Motor neuron (in vitro differentiated cells): ENCODE results near the gene UCP2. TPM values are rescaled to one million over a fixed set of nuclear protein-coding genes. Genes with fewer than 3 reads are reported as not detected.
"Not testable (repeated sequence)": the region's sequence is repeated elsewhere in the genome, so short reads cannot be mapped to it uniquely, and the experiment has no call there.

Experiments
- ATAC-seq, 8 experiments: fragments of 200-7000 bp; cut with Tn5 transposase; replicated peaks in 6 of 8; 2 replicates each; pipeline ENCODE4 v1.8.0; 2021; ENCODE audit warnings: mild to moderate bottlenecking in 8 of 8, moderate library complexity in 8 of 8
- H3K27ac ChIP-seq, 2 donors: fragments of 250-450 bp; sonication (Bioruptor Pico); 2 replicates each; pipeline ENCODE4 v1.9.0; 2021; ENCODE audit warnings: antibody characterized with exemption in 2 of 2, mild to moderate bottlenecking in 2 of 2, moderate library complexity in 1 of 2
- H3K4me1 ChIP-seq, 2 donors: fragments of 250-450 bp; sonication (Bioruptor Pico); replicated peaks in 1 of 2; 2 replicates each; pipeline ENCODE4 v1.6.1; 2021; ENCODE audit warnings: antibody characterized with exemption in 2 of 2, mild to moderate bottlenecking in 2 of 2, moderate library complexity in 1 of 2
- H3K4me3 ChIP-seq, 5 donors: fragments of 250-450 bp; sonication (Bioruptor Pico); 2 replicates each; pipeline ENCODE4 v1.9.0; 2021; ENCODE audit warnings: antibody characterized with exemption in 5 of 5, mild to moderate bottlenecking in 5 of 5, moderate library complexity in 4 of 5
- WGBS, 10 experiments: fragments of 450-650 bp; shearing (Covaris generic); methylation state at CpG; one replicate each; pipeline ENCODE4 v1.0.0; 2022; 5-methylcytosine and 5-hydroxymethylcytosine counted together
- in situ Hi-C, 9 experiments: fragments of 400-800 bp; cut with MboI; loops; one replicate each; pipeline ENCODE4 v1.15.0; 2021; ENCODE audit warnings: low sequenced_read_pairs in 9 of 9, low pct_unique_long_range_greater_than_20kb in 2 of 9; ENCODE audit not compliant: unreplicated experiment in 9 of 9
- total RNA-seq, 8 experiments: library from RNA; unstranded; fragments of 300-600 nt; gene quantifications; 2 replicates each; pipeline versions ENCODE4 v1.2.3 to v1.2.4, GENCODE V29; 2022

UCP2 gene
- total RNA-seq, 8 experiments from 2014 or later, result 1.3 to 15.0 (median 4.0) TPM

DNA sequence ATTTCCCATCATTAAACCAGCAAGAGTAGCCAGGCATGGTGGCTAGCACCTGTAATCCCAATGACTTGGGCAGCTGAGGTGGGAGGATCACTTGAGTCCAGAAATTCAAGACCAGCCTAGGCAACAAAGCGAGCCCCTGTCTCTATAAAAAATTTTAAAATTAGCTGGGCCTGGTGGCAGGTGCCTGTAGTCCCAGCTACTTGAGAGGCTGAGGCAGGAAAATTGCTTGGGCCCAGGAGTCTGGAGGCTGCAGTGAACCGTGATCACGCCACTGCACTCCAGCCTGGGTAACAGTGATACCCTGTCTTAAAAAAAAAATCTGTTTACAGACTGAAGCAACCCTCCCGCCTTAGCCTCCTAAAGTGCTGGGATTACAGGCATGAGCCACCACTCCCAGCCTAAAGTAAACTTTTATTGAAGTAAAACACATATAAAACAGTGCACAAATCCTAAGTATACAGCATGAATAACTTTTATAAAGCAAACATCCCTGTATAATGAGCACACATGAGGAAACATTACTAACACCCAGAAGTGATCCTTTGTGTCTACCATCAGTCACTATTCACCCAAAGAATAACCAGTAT lies 13.6 kb upstream of the UCP2 start:
- in situ Hi-C loops, result no loop called here
- no peak overlapping the region for H3K4me3 ChIP-seq
- no peak for ATAC-seq
- no peak overlapping the region for H3K27ac ChIP-seq
- peaks cover 4 to 5% of the 10 kb centered on the region in 2 donors for H3K4me1 ChIP-seq
- 53 to 93% (median 81%) methylated on average over 1 to 4 of the region's 4 CpGs; no CpG with 5 or more reads in 4 of the 10 experiments for WGBS, 10 experiments

GRCh38 chr11:73995731-73996130 lies 13.1 kb upstream of the UCP2 start:
- WGBS, 10 experiments, result 0 to 77% (median 45%) methylated on average over 1 to 2 of the region's 2 CpGs; no CpG with 5 or more reads in 2 of the 10 experiments

GRCh38 chr11:73995247-73995646 lies 12.6 kb upstream of the UCP2 start:
- WGBS, 10 experiments, result 0 to 100% (median 71%) methylated on average over 1 to 2 of the region's 2 CpGs

More at GRCh38 chr11:73995731-73996130, 13.1 kb upstream of the UCP2 start:
- Histone ChIP-seq H3K4me3 (no peak overlapping the region), H3K27ac (no peak overlapping the region), H3K4me1 (peaks cover 3 to 4% of the 10 kb centered on the region in 2 donors)
- in situ Hi-C loops, result no loop called here
- no peak for ATAC-seq

DNA sequence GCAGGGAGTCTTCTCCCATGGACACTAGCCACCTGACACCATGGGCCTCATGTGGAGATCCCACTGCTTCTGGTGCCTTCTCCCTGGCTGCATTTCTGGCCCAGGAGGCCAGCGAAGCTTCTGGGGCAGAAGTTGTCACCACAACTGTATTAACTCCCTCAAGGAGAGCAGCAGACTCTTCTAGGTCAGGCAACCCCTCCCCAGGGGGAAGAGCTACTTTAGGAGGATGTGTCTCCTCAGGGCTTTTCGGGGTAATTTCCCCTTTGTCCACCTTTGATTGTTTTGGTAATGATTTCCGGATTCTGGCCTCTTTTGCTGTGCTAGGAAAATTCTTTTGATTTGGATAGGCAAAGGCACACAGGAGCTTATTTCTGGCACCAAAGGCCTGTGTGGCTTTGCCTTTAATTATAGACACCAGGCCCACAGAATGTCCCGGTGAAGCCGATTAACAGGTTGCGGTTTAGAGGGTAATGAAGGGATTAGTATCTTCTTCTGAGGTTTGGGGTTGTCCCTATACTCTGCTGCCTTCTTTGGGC lies 8.9 kb upstream of the UCP2 start:
- Histone ChIP-seq H3K4me3 (no peak overlapping the region), H3K27ac (no peak overlapping the region), H3K4me1 (no peaks in the 10 kb centered on the region)
- WGBS, 10 experiments, result 71 to 79% (median 76%) methylated on average over 3 to 6 of the region's 6 CpGs; no CpG with 5 or more reads in 6 of the 10 experiments
- in situ Hi-C loops, result no loop called here
- ATAC-seq, result no peak

More at GRCh38 chr11:73995247-73995646, 12.6 kb upstream of the UCP2 start:
- no peak for ATAC-seq
- Histone ChIP-seq H3K4me3 (no peak overlapping the region), H3K27ac (no peak overlapping the region), H3K4me1 (no peaks in the 10 kb centered on the region)
- in situ Hi-C loops, result no loop called here

GRCh38 chr11:73990730-73991129 lies 8.1 kb upstream of the UCP2 start:
- ATAC-seq, result no peak
- WGBS, 10 experiments, result 0 to 83% (median 41%) methylated on average over 1 to 2 of the region's 2 CpGs; no CpG with 5 or more reads in 3 of the 10 experiments
- Histone ChIP-seq H3K27ac (no peak overlapping the region), H3K4me3 (no peak overlapping the region), H3K4me1 (no peaks in the 10 kb centered on the region)
- in situ Hi-C loops, result no loop called here

DNA sequence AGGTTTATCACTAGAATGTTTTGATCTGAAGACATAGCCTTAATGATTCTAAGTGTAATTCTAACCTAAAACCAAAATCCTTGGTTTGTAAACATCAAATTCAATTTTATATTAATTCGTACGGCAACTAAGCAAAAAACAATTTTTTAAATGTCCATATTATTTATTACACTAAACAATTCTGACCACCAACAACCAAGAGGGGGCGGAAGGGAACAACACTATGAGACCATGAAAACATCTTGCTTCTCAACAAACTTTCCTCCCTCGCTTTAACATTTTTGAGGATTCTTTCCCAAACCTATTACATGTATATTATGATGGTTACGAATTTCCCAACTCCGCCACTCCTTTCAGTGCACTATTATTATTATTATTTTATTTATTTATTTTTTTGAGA lies 6.5 kb upstream of the UCP2 start:
- Histone ChIP-seq H3K27ac (no peak overlapping the region), H3K4me1 (peaks cover 0 to under 1% of the 10 kb centered on the region in 2 donors), H3K4me3 (no peak overlapping the region)
- in situ Hi-C loops, result no loop called here
- ATAC-seq, result no peak
- 75 to 96% (median 88%) methylated on average over 3 to 6 of the region's 6 CpGs for WGBS, 10 experiments

GRCh38 chr11:73988227-73988626 lies 5.6 kb upstream of the UCP2 start:
- in situ Hi-C loops, result no loop called here
- Histone ChIP-seq H3K4me1 (peaks cover 3 to 6% of the 10 kb centered on the region in 2 donors), H3K4me3 (no peak overlapping the region), H3K27ac (no peak overlapping the region)
- ATAC-seq, result no peak
- 81 to 100% (median 97%) methylated on average over 2 to 7 of the region's 7 CpGs; no CpG with 5 or more reads in 2 of the 10 experiments for WGBS, 10 experiments

DNA sequence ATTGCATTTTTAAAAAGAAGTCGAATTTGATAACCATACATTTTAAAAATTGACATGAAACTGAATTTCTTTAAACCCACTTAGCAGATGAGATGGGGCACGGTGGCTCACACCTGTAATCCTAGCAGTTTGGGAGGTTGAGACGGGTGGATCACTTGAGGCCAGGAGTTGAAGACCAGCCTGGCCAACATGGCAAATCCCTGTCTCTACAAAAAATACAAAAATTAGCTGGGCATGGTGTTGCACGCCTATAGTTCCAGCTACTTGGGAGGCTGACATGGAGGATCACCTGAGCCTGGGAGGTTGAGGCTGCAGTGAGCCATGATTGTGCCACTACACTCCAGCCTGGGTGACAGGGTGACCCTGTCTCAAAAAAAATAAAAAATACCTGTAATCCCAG lies 3.0 kb upstream of the UCP2 start:
- in situ Hi-C loops, H3K4me3 ChIP-seq, H3K27ac ChIP-seq, ATAC-seq: not testable (repeated sequence)
- WGBS, 10 experiments, result 27 to 100% (median 75%) methylated on average over 1 to 3 of the region's 4 CpGs
- peaks cover 3 to 11% of the 10 kb centered on the region in 2 donors for H3K4me1 ChIP-seq

GRCh38 chr11:73983741-73984538 lies 1.3 kb upstream of the UCP2 start:
- peak overlapping the region in 1 of 2 donors; percentile 30 for H3K27ac ChIP-seq

DNA sequence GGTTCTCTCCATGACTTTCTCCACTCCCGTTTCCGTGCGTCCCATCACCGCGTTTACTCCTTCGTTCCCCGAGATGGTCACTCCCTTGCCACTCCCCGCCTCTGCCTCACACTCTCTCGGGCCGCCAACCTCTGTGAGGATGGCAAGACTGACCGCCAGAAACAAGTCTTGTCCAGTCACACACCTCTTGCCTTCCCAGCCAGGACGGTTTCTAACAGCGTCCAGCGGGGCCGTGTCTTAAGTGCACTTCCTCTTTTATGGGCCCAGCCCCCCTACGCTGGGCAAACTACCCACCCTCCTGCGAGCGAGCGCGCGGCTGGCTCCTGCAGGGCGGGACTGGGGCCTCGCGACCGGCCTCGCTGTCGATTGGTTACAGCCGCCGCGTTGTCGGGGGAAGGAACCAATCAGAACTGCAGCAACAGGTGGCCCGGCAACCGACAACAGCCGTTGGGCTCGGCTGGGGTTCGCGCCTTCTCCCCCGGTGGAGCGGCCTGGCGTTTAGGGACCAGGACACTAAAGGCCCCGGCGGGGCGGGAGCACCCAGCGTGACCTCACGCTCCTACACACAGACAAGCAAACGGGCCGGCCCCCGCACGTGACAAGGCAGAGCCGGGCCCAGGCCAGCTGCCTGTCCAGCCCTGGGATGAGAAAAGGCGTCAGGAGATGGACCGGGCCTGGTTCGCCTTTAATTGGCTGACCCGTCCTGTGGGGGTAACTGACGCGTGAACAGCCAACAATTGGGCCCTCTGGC lies 522 bp upstream of the UCP2 start:
- 0 to 2% (median 0%) methylated on average over 1 to 9 of the region's 56 CpGs; no CpG with 5 or more reads in 3 of the 10 experiments for WGBS, 10 experiments
- in situ Hi-C loops, result no loop called here
- peak; percentile 82 to 93 (median 88) for ATAC-seq
- H3K4me1 ChIP-seq, result peaks cover 3 to 11% of the 10 kb centered on the region in 2 donors
- H3K27ac ChIP-seq, result peak overlapping the region in 1 of 2 donors; percentile 66
- H3K4me3 ChIP-seq, result peak overlapping the region; percentile 43 to 53 (median 51)

More at GRCh38 chr11:73983741-73984538, 1.3 kb upstream of the UCP2 start:
- WGBS, 10 experiments, result 49 to 96% (median 66%) methylated on average over 4 to 16 of the region's 18 CpGs
- ATAC-seq, result no peak
- peaks cover 3 to 11% of the 10 kb centered on the region in 2 donors for H3K4me1 ChIP-seq
- peak overlapping the region; percentile 43 to 53 (median 51) for H3K4me3 ChIP-seq
- in situ Hi-C loops, result no loop called here

- ATAC-seq, result no peak
- 33 to 100% (median 80%) methylated on average over 1 to 7 of the region's 13 CpGs; no CpG with 5 or more reads in 1 of the 10 experiments for WGBS, 10 experiments
- Histone ChIP-seq H3K27ac (no peak overlapping the region), H3K4me3 (peak overlapping the region in 2 of 5 donors; percentile 51 to 53), H3K4me1 (peaks cover 3 to 11% of the 10 kb centered on the region in 2 donors)
- in situ Hi-C loops, result no loop called here
These were observed 1.4 kb downstream of the UCP2 start for GRCh38 chr11:73981051-73981805.
